ENCODE measurements around the gene DACT3. TPM values are rescaled to one million over a fixed set of nuclear protein-coding genes. Genes with fewer than 3 reads are reported as not detected.

The DACT3 gene
- total and polyA plus RNA-seq, 11 donors, result 2.4 to 23.4 (median 14.2) TPM

- Histone ChIP-seq H3K4me3 (peak overlapping the region in 9 of 12 donors; percentile 20 to 54 (median 44)), H3K36me3 (no peaks in the 10 kb centered on the region), H3K4me1 (peaks cover 0 to 85% (median 60%) of the 10 kb centered on the region in 12 donors), H3K9me3 (no peaks in the 10 kb centered on the region), H3K27ac (peak overlapping the region; percentile 36 to 79 (median 66)), H3K27me3 (no peaks in the 10 kb centered on the region)
- intact Hi-C loops (cut with DNase I), result no loop called here
- DNase-seq (peak in 3 of 5 donors; percentile 7 to 65 (median 34)), ATAC-seq (no peak)
- whole genome bisulfite sequencing, 4 donors, result 63 to 77% (median 64%) methylated on average over 24 to 32 of the region's 32 CpGs
- no peak for TF ChIP-seq CTCF (IDR thresholded peaks at IDR 0.05)
- no peak for TF ChIP-seq POLR2A (IDR thresholded peaks at IDR 0.05)
Observed at GRCh38 chr19:46621191-46622117, 39.5 kb downstream of the DACT3 start.

- Histone ChIP-seq H3K9me3 (no peaks in the 10 kb centered on the region), H3K36me3 (no peaks in the 10 kb centered on the region), H3K4me1 (peaks cover 0 to 79% (median 55%) of the 10 kb centered on the region in 12 donors), H3K27ac (peak overlapping the region; percentile 36 to 79 (median 66)), H3K27me3 (no peaks in the 10 kb centered on the region), H3K4me3 (peak overlapping the region in 8 of 12 donors; percentile 20 to 54 (median 47))
- intact Hi-C loops (cut with DNase I), result no loop called here
- ATAC-seq (peak in 1 of 4 donors; percentile 0), DNase-seq (peak in 2 of 5 donors; percentile 39 to 61)
- 45 to 57% (median 53%) methylated on average over 6 of the region's 6 CpGs for WGBS, 4 donors
- TF ChIP-seq CTCF (IDR thresholded peaks at IDR 0.05), result no peak
- no peak for TF ChIP-seq POLR2A (IDR thresholded peaks at IDR 0.05)
Observed at GRCh38 chr19:46620716-46621115, 40.3 kb downstream of the DACT3 start.

GRCh38 chr19:46620267-46620666 lies 40.7 kb downstream of the DACT3 start:
- DNase-seq, result no peak
- 90 to 97% (median 91%) methylated on average over 3 of the region's 3 CpGs for WGBS, 4 donors

More at GRCh38 chr19:46620267-46620666, 40.7 kb downstream of the DACT3 start:
- intact Hi-C loops (cut with DNase I), result no loop called here
- Histone ChIP-seq H3K4me1 (peaks cover 0 to 75% (median 51%) of the 10 kb centered on the region in 12 donors), H3K36me3 (no peaks in the 10 kb centered on the region), H3K27me3 (no peaks in the 10 kb centered on the region), H3K4me3 (peak overlapping the region in 1 of 12 donors; percentile 44), H3K9me3 (no peaks in the 10 kb centered on the region), H3K27ac (peak overlapping the region in 10 of 12 donors; percentile 30 to 79 (median 72))
- TF ChIP-seq CTCF (IDR thresholded peaks at IDR 0.05) (no peak), POLR2A (IDR thresholded peaks at IDR 0.05) (no peak)
- no peak for ATAC-seq
